Heart right ventricle (tissue), 16 donors: ENCODE data around the gene PCMTD2. TPM values are rescaled to one million over a fixed set of nuclear protein-coding genes. Genes with fewer than 3 reads are reported as not detected.
A peak's percentile ranks its signal among the peaks of the same experiment; 100 is the strongest.

ENCODE experiments used
- ATAC-seq, 8 donors: fragments of 200-7000 bp; cut with Tn5 transposase; one replicate each; pipeline ENCODE4 v1.9.1; 2020; ENCODE audit warnings: mild to moderate bottlenecking in 8 of 8, moderate library complexity in 8 of 8, moderate number of reproducible peaks in 1 of 8
- DNase-seq, 2 donors: peaks; one replicate each; pipeline ENCODE4 v3.0.0-alpha.2; 2020
- H3K27ac ChIP-seq, 10 donors: fragments of 200-600 bp; sonication (generic) in 2 of 10; one replicate each; pipeline versions ENCODE4 v1.5.0 to v1.8.0; 2020 to 2022; ENCODE audit warnings: mild to moderate bottlenecking in 3 of 10
- H3K27me3 ChIP-seq, 7 donors: fragments of 200-600 bp; one replicate each; pipeline ENCODE4 v1.8.0; 2021 to 2022; ENCODE audit warnings: mild to moderate bottlenecking in 2 of 7
- H3K36me3 ChIP-seq, 9 donors: fragments of 200-600 bp; sonication (generic) in 1 of 9; one replicate each; pipeline versions ENCODE4 v1.5.0 to v1.8.0; 2020 to 2022; ENCODE audit warnings: mild to moderate bottlenecking in 2 of 9
- H3K4me1 ChIP-seq, 9 donors: fragments of 200-600 bp; sonication (generic) in 1 of 9; one replicate each; pipeline versions ENCODE4 v1.5.0 to v1.8.0; 2020 to 2022; ENCODE audit warnings: mild to moderate bottlenecking in 4 of 9
- H3K4me3 ChIP-seq, 10 donors: fragments of 200-600 bp; sonication (generic) in 2 of 10; one replicate each; pipeline versions ENCODE4 v1.5.0 to v1.8.0; 2020 to 2022; ENCODE audit warnings: mild to moderate bottlenecking in 7 of 10, moderate library complexity in 2 of 10
- H3K9me3 ChIP-seq, 11 donors: fragments of 200-600 bp in 10 of 11; sonication (generic) in 2 of 11; one replicate each; pipeline versions ENCODE4 v1.5.0 to v1.8.0; 2013 to 2022; ENCODE audit warnings: mild to moderate bottlenecking in 2 of 11, control low read depth in 1 of 11, moderate library complexity in 1 of 11
- CTCF ChIP-seq, 9 donors: fragments of 200-600 bp; sonication (generic) in 2 of 9; IDR thresholded peaks; one replicate each; pipeline versions ENCODE4 v1.5.0 to v1.8.0; 2021 to 2022; ENCODE audit warnings: antibody characterized with exemption in 9 of 9, mild to moderate bottlenecking in 5 of 9, moderate library complexity in 1 of 9
- WGBS, 2 donors: extraction: QIAGEN DNeasy Blood & Tissue Kit; methylation state at CpG; one replicate each; pipeline ENCODE4 v1.1.7; 2013; ENCODE audit warnings: inconsistent platforms in 1 of 2; 5-methylcytosine and 5-hydroxymethylcytosine counted together
- intact Hi-C, 10 donors: fragments of 100-400 bp; cut with DNase I; formaldehyde crosslinking; loops; one replicate each; pipeline versions ENCODE4 v1.11.1 to v1.14.2; 2022
- long read RNA-seq, 3 donors: library from polyadenylated mRNA; unstranded; transcript quantifications; one replicate each; pipeline ENCODE4 v2.0.0, GENCODE V29; 2020 to 2021
- polyA plus RNA-seq, 2 donors: library from polyadenylated mRNA; stranded (reverse); fragments of 200-250 nt; gene quantifications; one replicate each; pipeline ENCODE4 v1.2.3, GENCODE V29; 2013
- total RNA-seq, 10 donors: library from RNA; stranded (reverse); fragmentation: NEBNext Ultra II Directional in 3 of 10; extraction: Animal tissue kit (Norgen Biotek cat#: 25700) in 3 of 10; gene quantifications; one replicate each; pipeline versions ENCODE4 v1.2.1 to v1.2.4, GENCODE V29; 2021 to 2023
- donor health status: Arrhythmogenic right ventricular cardiomyopathy.
- donor health status: ischemic (EF 13 %, LVEDD 7.1; RV severe dilation, severe dysfunction).
- donor health status: healthy with polysubstance abuse.
- donor health status: DM: no; HTN: yes; CAD: no.
- donor health status: DM: no; HTN: no; CAD: no.
- donor health status: ischemic (EF 25% LVEDD 6.9; RV normal size, moderate dysfunction).
- donor health status: ischemic (EF 25% LVEDD 5.7; RV mildly dilated, moderate dysfunction).
- donor health status: healthy.
- donor health status: DM: yes; HTN: yes; CAD: no.
- donor health status: Ischemic cardiomyopathy.
- donor health status: ischemic (EF 35%, LVEDD 5.7; RV mildly dilated, moderate dysfunction).
- donor health status: nonischemic (EF 11% LVEDD 7.7; RV severe dilation, severe dysfunction).
- donor health status: DM: yes; HTN: yes; CAD: no.
- donor health status: PGD.
- donor health status: ischemic (EF 29% LVEDD 5.4; RV normal size, mild dysfunction).
- donor health status: nonischemic (EF 23%, LVEDD 6.1; RV moderate dilation, normal function).

PCMTD2 gene
- total RNA-seq (10 to 100 TPM; 56.2 to 83.5 (median 69.4) TPM), polyA plus RNA-seq (10 to 100 TPM; 11.7 to 68.4 TPM)
- long read RNA-seq, donor 1, transcript PCMTD2-203 (6 exons, 3,843 nt) = major isoform, 121 of 158 reads
- long read RNA-seq, donor 1, transcript PCMTD2-204 (6 exons, 3,212 nt) = minor isoform, 6 of 158 reads
- long read RNA-seq, donor 1, partial matches to known transcripts = 14 of 158 reads
- long read RNA-seq, donor 1, other reads (novel, unspliced or antisense) = 15 of 158 reads
- long read RNA-seq, donor 2, transcript PCMTD2-203 (6 exons, 3,843 nt) = major isoform, 141 of 188 reads
- long read RNA-seq, donor 2, transcript PCMTD2-204 (6 exons, 3,212 nt) = minor isoform, 5 of 188 reads
- long read RNA-seq, donor 2, partial matches to known transcripts = 15 of 188 reads
- long read RNA-seq, donor 2, other reads (novel, unspliced or antisense) = 26 of 188 reads
- long read RNA-seq, donor 3, transcript PCMTD2-209 (3 exons, 551 nt) = minor isoform, 7 of 208 reads
- long read RNA-seq, donor 3, transcript PCMTD2-204 (6 exons, 3,212 nt) = minor isoform, 5 of 208 reads
- long read RNA-seq, donor 3, transcript PCMTD2-203 (6 exons, 3,843 nt) = major isoform, 126 of 208 reads
- long read RNA-seq, donor 3, partial matches to known transcripts = 45 of 208 reads
- long read RNA-seq, donor 3, other reads (novel, unspliced or antisense) = 25 of 208 reads

GRCh38 chr20:64255361-64256281 is at the start of gene PCMTD2:
TSS of gene PCMTD2 (plus strand) at chr20:64255748. CDS start at chr20:64259966, 4,218 bp downstream.
- no peak for TF ChIP-seq CTCF (IDR thresholded peaks at IDR 0.05)
- WGBS, 2 donors = 0 to 1% methylated on average over 69 to 96 of the region's 96 CpGs
- ATAC-seq = peak; percentile 93 to 97 (median 94)

GRCh38 chr20:64206614-64207013 is 48.9 kb upstream of the PCMTD2 start:
- no peak for DNase-seq
- 90 to 91% methylated on average over 8 of the region's 8 CpGs for WGBS, 2 donors
- H3K27ac ChIP-seq = no peak overlapping the region
- intact Hi-C loops = no loop called here
- peaks cover 0 to 9% (median 0%) of the 10 kb centered on the region in 7 donors for H3K27me3 ChIP-seq
- peaks cover 0 to under 1% (median 0%) of the 10 kb centered on the region in 9 donors for H3K4me1 ChIP-seq
- H3K36me3 ChIP-seq = no peaks in the 10 kb centered on the region
- no peaks in the 10 kb centered on the region for H3K9me3 ChIP-seq
- no peak for TF ChIP-seq CTCF (IDR thresholded peaks at IDR 0.05)
- ATAC-seq = no peak
- H3K4me3 ChIP-seq = no peak overlapping the region

More at GRCh38 chr20:64255361-64256281, at the start of gene PCMTD2:
- no peaks in the 10 kb centered on the region for H3K36me3 ChIP-seq
- H3K27me3 ChIP-seq = peaks cover 0 to 9% (median 0%) of the 10 kb centered on the region in 7 donors
- H3K4me3 ChIP-seq = peak within 1 kb of the TSS; percentile 74 to 89 (median 85)
- H3K9me3 ChIP-seq = no peaks in the 10 kb centered on the region
- DNase-seq = peak; percentile 77 to 88
- H3K4me1 ChIP-seq = peaks cover 4 to 52% (median 41%) of the 10 kb centered on the region in 9 donors
- intact Hi-C loops = no loop called here
- peak within 1 kb of the TSS; percentile 76 to 97 (median 96) for H3K27ac ChIP-seq

- Histone ChIP-seq H3K9me3 (no peaks in the 10 kb centered on the region), H3K4me3 (no peak overlapping the region), H3K27ac (no peak overlapping the region), H3K4me1 (peaks cover 2 to 14% (median 8%) of the 10 kb centered on the region in 9 donors), H3K36me3 (no peaks in the 10 kb centered on the region), H3K27me3 (peaks cover 0 to 3% (median 0%) of the 10 kb centered on the region in 7 donors)
- 84 to 86% methylated on average over 25 of the region's 25 CpGs for WGBS, 2 donors
- ATAC-seq = no peak
- no peak for DNase-seq
- intact Hi-C loops = no loop called here
- no peak for TF ChIP-seq CTCF (IDR thresholded peaks at IDR 0.05)
Measured at GRCh38 chr20:64207641-64208590, 47.6 kb upstream of the PCMTD2 start.
